Parathyroid adenoma (tissue), 2 donors: ENCODE results near the gene DOK1.

Experiments
- H2AFZ ChIP-seq: fragments of 300-600 bp; sonication (generic); one replicate; pipeline ENCODE4 v1.7.0; 2017; ENCODE audit warnings: antibody characterized with exemption, mild to moderate bottlenecking
- H3K27ac ChIP-seq: fragments of 300-600 bp; sonication (generic); one replicate; pipeline ENCODE4 v1.7.0; 2017
- H3K27me3 ChIP-seq: fragments of 300-600 bp; sonication (generic); one replicate; pipeline ENCODE4 v1.7.0; 2017; ENCODE audit warnings: low read length; ENCODE audit not compliant: control insufficient read depth, insufficient read depth
- H3K36me3 ChIP-seq: fragments of 300-600 bp; sonication (generic); one replicate; pipeline ENCODE4 v1.7.0; 2017; ENCODE audit warnings: low read length; ENCODE audit not compliant: control insufficient read depth, insufficient read depth
- H3K4me1 ChIP-seq: fragments of 300-600 bp; sonication (generic); one replicate; pipeline ENCODE4 v1.7.0; 2017; ENCODE audit warnings: control low read depth
- H3K4me2 ChIP-seq: fragments of 300-600 bp; sonication (generic); one replicate; pipeline ENCODE4 v1.7.0; 2017; ENCODE audit warnings: low read length
- H3K4me3 ChIP-seq: fragments of 300-600 bp; sonication (generic); one replicate; pipeline ENCODE4 v1.7.0; 2017; ENCODE audit warnings: low read depth, low read length
- H3K79me2 ChIP-seq: fragments of 300-600 bp; sonication (generic); one replicate; pipeline ENCODE4 v1.7.0; 2017; ENCODE audit warnings: control low read depth
- H3K9ac ChIP-seq: fragments of 300-600 bp; sonication (generic); one replicate; pipeline ENCODE4 v1.7.0; 2017; ENCODE audit warnings: mild to moderate bottlenecking
- H3K9me3 ChIP-seq: fragments of 300-600 bp; sonication (generic); one replicate; pipeline ENCODE4 v1.7.0; 2017; ENCODE audit warnings: low read length; ENCODE audit not compliant: control insufficient read depth
- CTCF ChIP-seq: fragments of 300-600 bp; sonication (generic); IDR thresholded peaks from one replicate; pipeline ENCODE4 v1.7.0; 2017; ENCODE audit warnings: antibody characterized with exemption, mild to moderate bottlenecking
- donor health status: primary hyperparathyroidism.

The DOK1 gene

GRCh38 chr2:74535440-74535965 lies 19.0 kb upstream of the DOK1 start:
- H3K4me3 ChIP-seq, result no peak overlapping the region
- no peak overlapping the region for H3K27ac ChIP-seq
- no peak overlapping the region for H3K9ac ChIP-seq
- H3K27me3 ChIP-seq, result no peaks in the 10 kb centered on the region
- no peak for TF ChIP-seq CTCF
- H3K4me1 ChIP-seq, result no peaks in the 10 kb centered on the region
- H3K4me2 ChIP-seq, result no peak overlapping the region
- H3K9me3 ChIP-seq, result no peaks in the 10 kb centered on the region
- no peak overlapping the region for H2AFZ ChIP-seq
- H3K36me3 ChIP-seq, result no peaks in the 10 kb centered on the region
- no peaks in the 10 kb centered on the region for H3K79me2 ChIP-seq

- H3K4me2 ChIP-seq, result no peak overlapping the region
- no peak overlapping the region for H3K9ac ChIP-seq
- no peaks in the 10 kb centered on the region for H3K36me3 ChIP-seq
- no peak overlapping the region for H3K27ac ChIP-seq
- no peak overlapping the region for H3K4me3 ChIP-seq
- no peaks in the 10 kb centered on the region for H3K4me1 ChIP-seq
- no peaks in the 10 kb centered on the region for H3K9me3 ChIP-seq
- no peaks in the 10 kb centered on the region for H3K27me3 ChIP-seq
- H3K79me2 ChIP-seq, result no peaks in the 10 kb centered on the region
- TF ChIP-seq CTCF, result no peak
- H2AFZ ChIP-seq, result no peak overlapping the region
These were observed 18.2 kb upstream of the DOK1 start for GRCh38 chr2:74536166-74536950.

GRCh38 chr2:74537140-74537539 lies 17.4 kb upstream of the DOK1 start:
- H3K4me3 ChIP-seq, result no peak overlapping the region
- no peak overlapping the region for H3K4me2 ChIP-seq
- H3K4me1 ChIP-seq, result no peaks in the 10 kb centered on the region
- TF ChIP-seq CTCF, result no peak
- H3K9me3 ChIP-seq, result no peaks in the 10 kb centered on the region
- H3K79me2 ChIP-seq, result no peaks in the 10 kb centered on the region
- no peaks in the 10 kb centered on the region for H3K27me3 ChIP-seq
- no peaks in the 10 kb centered on the region for H3K36me3 ChIP-seq
- H3K27ac ChIP-seq, result no peak overlapping the region
- H2AFZ ChIP-seq, result no peak overlapping the region
- no peak overlapping the region for H3K9ac ChIP-seq

- Histone ChIP-seq H3K9me3 (no peaks in the 10 kb centered on the region), H3K4me2 (no peak overlapping the region), H3K9ac (no peak overlapping the region), H3K79me2 (no peaks in the 10 kb centered on the region), H3K36me3 (no peaks in the 10 kb centered on the region), H2AFZ (no peak overlapping the region), H3K4me3 (no peak overlapping the region), H3K4me1 (no peaks in the 10 kb centered on the region), H3K27ac (no peak overlapping the region), H3K27me3 (no peaks in the 10 kb centered on the region)
- no peak for TF ChIP-seq CTCF
These were observed 15.6 kb upstream of the DOK1 start for GRCh38 chr2:74538881-74539339.

GRCh38 chr2:74540291-74540690 lies 14.2 kb upstream of the DOK1 start:
- Histone ChIP-seq H3K4me3 (no peak overlapping the region), H3K27me3 (no peaks in the 10 kb centered on the region), H3K4me1 (no peaks in the 10 kb centered on the region), H3K36me3 (no peaks in the 10 kb centered on the region), H2AFZ (no peak overlapping the region), H3K79me2 (no peaks in the 10 kb centered on the region), H3K4me2 (no peak overlapping the region), H3K9ac (no peak overlapping the region), H3K27ac (no peak overlapping the region), H3K9me3 (no peaks in the 10 kb centered on the region)
- no peak for TF ChIP-seq CTCF
